GM19023 (cell line): Measurements from ENCODE around the gene MNX1.

Experiments used
- ATAC-seq: cut with Tn5 transposase; IDR thresholded peaks from one replicate; pipeline ENCODE4 v1.9.1; 2021; ENCODE audit warnings: mild to moderate bottlenecking, moderate library complexity; ENCODE audit not compliant: unreplicated experiment

The MNX1 gene

DNA sequence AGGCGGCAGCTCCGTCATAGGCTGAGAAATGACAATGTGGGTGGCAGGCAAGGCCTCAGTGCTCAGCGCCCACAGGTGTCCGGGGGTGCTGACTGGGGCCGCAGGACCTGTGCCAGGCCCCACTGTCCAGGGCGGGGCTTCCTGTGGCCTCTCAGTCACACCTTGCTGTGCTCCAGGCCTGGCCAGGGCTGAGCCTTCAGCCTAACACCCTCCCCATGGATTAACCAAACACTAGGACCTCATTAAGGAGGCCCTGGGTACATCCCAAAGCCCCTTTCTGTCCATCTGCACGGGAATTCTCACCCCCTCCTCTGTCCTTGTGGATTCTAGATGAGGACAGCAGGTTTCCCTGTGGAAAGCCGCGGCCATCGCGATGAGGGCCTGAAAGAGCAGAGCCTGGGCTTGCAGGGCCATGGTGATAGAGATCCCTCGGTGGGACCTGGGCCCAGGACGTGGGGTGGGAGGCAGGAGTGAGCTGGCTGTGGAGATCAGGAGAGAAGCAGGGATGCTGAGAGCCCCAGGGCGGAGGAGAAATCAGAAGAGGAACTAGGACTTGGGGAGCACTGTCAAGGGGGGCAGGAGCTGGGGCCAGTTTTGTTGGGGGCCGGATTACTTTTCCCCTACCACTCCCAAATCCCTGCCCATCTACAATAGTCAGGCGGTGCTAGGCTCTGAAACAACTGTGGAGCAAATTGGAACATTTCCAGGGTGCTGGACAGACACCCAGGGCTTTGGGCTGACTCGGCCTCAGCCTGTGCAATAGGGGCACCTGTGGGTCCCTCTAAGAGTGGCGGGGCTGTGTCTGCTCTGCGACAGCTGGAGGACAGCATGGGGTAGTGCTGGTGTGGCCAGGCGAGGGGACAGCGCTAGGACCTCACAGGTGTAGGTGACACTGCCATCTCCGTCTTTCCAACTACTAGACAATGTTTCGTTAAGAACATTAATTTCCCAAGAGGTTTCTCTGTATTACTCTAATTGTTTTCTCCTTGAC lies 23.3 kb upstream of the MNX1 start:
- ATAC-seq: no peak

DNA sequence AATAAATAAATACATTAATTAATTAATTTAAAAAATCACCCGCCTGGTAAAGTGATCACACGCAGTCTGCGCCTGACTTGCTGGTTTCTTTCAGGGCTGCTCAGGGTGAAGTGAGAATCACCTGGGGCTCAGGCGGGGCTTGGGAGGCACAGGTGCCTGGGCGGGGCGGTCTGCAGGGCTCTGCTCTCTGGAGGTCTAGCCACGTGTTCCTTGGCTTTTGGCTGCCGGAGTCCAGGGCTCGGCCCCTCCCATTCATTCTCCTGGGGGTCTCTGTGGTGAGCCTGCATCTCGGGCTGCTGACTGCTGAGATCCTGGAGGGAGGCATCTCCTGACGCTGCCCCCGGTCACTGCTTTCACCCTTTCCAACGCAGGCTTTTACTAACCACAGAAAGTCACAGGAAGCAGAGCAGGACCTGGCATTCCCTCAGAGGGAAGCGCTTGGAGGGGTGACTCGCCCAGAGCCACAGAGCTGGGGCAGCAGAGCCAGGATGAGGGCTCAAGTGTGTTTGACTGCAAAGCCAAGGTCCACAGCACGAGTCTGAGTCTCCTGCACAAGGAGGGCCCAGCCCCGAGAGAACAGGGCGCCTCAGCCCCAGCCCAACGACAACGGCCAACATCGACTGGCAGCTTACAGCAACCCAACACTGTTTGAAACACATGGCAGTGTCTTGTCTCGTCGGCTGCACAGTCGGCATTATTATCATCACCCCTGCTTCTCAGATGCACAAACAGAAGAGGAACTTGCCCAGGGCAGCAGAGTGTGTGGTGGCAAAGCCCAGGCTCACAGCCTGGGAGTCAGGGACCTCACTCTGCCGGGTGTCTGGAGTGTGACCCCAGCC lies 22.4 kb upstream of the MNX1 start:
- ATAC-seq: no peak

DNA sequence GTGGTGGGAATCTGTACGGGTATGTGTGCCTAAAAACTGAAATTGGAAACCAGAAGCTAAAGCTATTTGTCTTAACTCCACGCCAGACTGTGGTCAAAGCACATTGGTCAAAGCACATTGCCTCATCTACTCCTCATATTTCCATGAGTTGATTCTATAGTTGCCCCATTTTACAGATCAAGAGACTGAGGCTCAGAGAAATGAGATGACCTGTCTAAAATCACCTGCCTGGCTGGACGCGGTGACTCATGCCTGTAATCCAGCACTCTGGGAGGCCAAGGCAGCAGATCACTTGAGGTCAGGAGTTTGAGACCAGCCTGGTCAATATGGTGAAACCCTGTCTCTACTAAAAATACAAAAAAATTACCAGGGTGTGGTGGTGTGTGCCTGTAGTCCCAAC lies 21.7 kb upstream of the MNX1 start:
- no peak for ATAC-seq

DNA sequence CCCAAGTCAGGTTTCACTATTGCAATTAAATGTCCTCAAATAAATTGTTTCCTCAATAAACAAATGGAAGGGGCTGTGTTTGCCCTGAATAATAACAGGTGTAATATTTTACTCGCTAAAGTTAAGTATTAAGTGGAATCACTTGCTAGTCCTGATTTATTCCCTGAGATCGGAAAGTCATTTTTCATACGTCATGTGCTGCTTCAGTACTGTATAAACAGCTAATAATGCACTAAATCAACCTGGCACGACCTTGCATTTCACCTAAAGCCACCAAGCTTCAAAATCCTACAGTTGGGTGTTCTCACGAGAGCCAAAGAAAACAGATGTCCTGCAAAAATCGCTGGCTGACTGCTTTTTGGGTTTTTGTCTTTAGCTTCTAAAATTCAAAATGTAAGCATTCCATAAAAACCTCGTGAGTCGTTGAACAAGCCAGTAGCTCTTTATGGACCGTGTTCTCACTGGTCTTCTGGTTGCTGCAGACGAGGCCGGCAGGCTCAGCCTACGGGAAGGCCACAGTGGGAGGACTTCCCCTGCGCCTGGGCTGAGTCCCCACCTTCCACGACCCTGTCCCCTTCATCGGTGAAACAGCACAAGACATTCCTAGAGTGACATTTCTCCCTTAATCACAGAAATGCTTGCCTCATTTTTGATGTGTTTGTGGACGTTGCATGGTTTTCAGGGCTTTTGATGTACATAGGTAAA lies 17.9 kb upstream of the MNX1 start:
- ATAC-seq: no peak

DNA sequence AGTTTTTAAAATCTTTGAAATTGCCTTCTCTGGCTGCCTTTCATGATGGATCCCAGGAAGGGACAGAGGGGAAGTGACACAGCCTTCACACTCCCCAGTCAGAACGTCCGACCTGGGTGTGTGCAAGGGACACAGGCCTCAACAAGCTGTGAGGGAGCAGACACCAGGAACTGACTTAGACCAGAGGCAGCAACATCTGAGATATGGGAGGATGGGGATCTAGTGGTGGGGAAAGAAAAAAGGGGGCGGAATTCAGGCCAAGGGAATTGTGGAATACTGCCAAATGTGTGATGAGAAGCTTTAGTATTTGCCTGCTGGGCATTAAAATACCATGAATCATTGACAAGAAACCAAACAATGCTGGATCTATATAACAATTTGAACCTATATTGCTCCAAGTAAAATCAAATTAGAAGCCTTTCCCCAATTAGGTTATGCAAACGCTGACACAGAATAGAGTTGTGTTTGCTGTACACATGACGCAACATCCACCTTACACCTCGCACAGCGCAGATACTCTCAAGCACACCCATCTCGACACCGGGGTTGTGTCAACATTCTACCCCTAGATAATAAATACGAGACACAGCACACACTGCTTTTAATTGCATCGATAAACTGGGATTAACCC lies 17.2 kb upstream of the MNX1 start:
- no peak for ATAC-seq

DNA sequence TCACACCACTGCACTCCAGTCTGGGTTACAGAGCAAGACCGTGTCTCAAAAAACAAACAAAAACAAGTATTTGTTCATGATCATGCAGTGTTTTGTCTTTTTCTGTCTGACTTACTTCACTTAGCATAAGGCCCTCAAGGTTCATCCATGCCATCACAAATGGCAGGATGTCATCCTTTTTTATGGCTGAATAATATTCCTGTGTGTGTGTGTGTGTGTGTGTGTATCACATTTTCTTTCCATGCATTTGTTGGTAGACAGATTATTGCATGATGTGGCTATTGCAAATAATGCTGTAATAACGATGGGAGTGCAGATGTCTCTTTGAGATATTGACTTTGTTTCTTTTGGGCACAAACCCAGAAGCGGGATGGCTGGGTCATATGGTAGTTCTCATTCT lies 14.3 kb upstream of the MNX1 start:
- ATAC-seq: no peak

DNA sequence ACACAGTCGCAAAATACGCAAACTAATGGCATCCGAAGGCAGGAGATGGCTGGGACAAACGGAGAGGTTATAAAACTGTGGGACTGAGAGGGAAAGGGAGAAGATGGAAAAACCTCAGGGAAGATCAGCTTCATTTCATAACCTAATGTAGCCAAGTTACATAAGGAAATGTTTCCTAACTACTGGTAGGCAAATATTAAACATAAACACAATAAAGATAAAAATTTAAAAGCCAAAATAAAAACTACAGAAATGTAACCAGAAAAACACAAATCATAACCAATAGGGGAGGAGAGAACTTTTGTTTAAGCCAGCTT lies 13.1 kb upstream of the MNX1 start:
- ATAC-seq: no peak

DNA sequence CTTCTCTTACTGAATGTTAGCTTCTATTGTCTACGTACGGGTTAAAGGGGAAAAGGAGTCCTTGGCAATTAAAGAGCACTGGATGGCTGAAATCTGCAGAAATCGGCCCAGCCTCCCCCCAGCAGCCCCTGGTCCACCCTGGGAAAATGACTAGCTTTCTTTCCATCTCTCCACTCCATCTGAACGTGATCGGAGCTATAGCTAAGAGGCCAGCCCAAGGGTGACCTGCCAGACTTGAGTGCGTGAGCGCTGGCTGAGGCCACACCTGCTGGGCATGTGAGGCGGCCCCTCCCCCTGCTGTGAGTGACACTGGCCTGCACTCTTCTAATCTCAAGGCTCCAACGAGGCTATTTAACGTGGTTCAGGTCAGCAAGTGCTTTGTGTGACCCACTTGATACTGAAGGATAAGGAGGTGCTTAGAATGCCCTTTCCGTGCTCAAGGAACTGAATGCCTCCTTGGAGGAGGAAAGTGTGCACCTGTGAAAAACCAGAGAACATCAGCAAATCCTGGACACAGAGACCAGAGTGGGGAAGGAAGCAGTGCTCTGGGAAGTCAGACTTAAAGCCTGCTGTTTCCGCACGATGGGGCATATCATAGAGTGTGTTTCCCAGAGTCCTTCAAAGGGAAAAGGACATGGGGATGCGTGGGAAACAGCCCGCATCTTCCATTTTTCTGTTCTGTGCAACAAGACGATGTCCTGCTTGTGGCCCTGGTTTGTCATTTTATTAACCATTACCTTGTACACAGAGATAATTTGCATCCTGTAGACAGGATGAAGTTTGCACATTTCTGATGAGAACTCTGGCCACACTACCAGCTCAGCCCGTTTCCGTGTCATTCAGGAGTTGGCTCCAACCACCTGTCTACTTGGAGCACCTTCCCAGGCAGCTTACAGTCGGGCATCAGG lies 12.5 kb upstream of the MNX1 start:
- ATAC-seq: no peak

DNA sequence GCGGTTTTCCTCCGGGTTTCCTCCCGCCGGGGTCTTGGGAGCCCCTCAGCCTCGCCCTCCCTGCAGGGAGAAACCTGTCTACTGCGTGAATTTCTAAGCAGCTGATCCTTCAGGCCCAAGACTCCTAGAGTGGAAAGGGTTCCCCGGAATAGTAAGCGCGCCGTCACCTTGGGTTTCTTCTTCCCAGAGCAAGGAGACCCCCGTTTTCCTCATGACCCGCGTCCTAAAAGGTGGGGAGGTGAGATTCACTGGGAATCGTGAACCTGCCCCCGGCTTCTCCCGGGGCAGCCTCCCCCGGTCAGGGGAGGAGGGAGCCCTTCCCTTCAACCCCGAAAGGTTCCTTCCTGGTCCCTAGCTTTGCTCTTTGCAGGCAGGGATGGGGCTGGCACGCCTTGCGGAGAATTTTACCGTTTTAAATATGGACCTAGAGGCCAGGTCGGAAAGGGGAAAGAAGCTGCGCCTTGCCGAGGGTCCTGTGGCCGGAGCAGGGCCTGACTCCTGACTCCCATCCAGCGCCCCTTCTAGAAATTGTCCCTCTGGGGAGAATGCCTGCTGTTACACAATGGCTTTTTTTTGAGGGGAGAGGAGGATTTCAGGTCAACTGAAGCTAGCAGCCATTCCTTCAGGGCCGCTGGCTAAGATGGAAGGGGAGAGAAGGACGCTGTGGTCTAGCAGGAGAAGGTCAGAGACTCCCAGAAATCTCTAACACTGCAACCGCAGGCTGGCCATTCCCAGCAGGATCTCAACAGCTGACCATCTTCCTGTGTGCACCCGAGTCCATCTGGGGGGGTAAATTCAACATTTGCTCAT lies 11.6 kb upstream of the MNX1 start:
- ATAC-seq: no peak

DNA sequence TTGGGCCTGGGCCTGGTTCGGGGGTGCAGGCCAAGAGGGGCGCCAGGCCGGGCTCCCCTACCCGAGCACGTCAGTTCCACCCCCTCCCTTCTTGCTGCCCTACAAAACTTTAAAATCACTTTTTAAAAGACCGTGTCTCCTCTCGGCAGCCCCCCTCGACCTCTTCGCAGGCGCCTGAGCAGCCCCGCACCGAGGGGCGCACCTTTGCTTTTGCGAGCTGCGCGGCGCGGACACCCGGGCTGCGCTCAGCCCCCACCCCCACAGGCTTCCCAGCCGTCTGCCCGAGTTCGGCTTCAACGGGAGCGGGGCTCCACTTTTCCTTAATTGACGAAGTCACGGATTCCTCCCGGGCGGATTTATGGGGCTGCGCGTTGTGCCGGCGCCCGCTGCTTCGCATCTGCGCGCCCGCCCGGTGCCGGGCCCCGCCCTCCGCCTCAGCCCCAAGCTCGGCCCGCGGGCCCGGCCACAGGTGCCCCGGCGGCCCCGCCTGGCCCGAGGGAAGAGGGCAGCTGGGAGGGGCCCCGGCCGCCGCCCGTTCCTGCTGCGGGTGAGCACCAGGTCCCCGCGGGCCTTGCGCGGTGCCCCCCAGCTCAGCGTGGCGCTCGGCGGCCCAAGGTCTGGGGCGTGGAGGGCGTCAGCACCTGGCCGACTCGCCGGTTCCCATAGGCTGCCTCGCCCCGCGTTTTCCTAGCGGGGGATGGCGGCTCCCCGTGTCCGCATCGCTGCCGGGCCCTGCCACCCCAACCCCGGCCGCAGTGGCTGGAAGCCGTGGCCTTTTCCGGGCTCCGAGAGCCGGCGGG lies 10.8 kb upstream of the MNX1 start:
- no peak for ATAC-seq

DNA sequence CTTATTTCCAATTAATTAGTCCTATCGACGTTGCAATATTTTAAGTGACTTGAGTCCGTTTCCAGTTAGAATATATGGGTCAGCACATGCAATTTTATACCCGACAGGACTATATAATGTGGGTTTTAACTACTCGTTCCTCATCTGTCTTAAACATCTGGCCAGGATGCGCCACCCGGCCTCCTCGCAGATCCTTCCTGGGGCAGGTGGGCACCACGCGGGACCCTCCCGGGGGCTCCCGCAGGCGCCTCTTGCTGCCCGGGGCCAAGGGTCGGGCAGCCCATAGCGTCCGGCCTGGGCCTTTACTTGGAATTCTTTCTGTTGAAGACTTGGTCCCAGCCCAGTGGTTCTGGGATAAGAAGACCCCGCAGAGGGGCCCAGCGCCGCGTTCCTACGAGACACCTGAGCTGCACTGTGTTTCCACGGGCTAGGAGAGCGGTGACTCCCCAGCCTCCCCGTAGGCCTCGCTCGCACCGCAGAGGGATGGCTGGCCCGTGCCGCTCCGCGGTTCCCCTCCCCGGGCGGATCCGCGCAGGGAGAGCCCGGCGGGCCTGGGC lies 10.1 kb upstream of the MNX1 start:
- ATAC-seq: no peak

DNA sequence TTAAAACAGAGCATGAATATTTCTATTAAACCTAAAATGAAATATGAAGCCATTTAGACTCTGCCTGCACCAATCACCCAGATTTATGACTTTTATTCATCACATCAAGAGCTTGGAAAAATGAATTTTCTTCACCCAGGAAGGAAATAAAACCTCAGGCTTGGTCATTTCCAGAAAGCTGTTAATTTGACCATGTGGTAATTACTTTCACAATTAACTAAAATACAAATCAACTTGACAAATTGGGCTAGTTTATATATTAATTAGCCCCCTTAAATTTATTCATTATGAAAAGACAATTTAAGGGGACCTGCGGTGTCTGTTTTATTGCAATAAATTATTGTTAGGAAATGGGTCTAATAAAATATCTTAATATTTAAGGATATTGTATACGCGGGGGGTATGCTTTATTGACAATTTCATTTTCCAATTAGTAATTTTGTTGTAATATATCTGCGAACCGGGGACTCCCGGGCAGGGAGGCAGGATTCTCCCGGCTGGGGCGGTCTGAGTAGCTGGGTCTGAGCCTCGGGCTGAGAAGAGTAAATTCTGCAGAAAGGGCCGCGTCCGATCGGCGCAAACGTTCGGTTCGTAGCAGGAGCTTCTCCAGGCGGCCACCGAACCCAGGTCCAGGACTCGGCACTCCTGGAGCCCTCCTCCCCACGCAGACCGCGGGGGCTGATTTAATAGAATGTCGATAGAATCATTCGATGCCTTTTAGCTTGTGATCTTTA lies 9.4 kb upstream of the MNX1 start:
- ATAC-seq: no peak

DNA sequence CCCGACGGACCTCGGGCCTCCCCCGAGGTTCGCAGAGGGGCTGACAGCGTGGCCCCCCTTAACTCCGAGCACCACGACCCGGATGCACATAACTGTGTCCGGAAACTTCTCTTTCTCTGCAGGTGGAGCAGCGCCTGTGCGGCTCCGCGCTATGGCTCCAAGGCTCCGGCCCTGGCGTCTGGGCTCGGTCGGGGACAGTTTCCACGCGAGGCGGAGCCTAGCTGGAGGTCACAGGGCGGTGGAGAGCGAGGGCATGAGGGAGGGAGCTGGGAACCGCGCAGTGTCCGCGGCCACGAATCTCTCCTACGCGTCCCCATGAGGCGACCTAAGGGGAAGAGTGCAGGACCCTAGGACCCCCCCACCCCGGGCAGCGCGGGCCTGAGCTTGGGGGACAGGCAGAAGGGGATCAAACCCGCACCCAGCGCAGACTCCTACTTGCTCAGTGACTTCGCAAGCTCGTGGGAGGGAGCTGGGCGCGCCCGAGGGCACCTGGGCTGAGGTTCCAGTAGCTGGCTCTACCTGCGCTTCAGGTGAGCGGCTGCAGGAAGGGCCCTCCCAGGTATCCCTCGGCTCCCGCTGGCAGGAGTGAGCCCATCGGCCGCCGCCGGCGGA lies 8.6 kb upstream of the MNX1 start:
- no peak for ATAC-seq

DNA sequence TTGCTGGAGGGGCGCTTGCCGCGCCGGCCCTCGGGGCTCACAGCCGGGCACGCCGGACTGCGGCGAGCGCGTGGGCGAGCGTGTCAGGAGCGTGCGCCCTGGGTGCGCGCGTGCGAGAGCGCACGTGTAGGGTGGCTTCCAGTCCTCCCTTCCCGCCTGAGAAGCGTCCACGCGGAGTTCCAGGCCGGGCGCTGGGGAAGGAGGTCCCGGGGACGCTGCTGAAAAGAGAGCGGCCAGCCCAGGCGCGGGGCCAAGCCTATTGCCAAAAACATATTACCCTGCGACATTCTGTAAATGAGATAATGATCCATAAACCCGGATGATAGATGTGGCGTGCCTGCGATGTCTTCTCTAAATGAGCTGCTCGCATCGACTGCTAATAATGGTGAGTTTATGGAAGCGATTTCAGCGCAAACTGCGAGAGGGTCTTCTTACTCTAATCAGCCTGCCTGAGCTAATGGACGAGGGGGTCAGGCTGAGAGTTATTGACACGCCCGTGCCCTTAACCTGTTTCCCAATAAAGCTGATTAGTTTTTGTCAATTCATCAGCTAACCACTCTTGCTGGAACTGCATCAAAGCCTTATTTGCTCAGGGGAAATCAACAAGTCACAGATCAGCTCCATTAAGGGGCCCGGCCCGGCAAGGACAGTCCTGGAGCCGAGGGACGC lies 8.0 kb upstream of the MNX1 start:
- no peak for ATAC-seq

DNA sequence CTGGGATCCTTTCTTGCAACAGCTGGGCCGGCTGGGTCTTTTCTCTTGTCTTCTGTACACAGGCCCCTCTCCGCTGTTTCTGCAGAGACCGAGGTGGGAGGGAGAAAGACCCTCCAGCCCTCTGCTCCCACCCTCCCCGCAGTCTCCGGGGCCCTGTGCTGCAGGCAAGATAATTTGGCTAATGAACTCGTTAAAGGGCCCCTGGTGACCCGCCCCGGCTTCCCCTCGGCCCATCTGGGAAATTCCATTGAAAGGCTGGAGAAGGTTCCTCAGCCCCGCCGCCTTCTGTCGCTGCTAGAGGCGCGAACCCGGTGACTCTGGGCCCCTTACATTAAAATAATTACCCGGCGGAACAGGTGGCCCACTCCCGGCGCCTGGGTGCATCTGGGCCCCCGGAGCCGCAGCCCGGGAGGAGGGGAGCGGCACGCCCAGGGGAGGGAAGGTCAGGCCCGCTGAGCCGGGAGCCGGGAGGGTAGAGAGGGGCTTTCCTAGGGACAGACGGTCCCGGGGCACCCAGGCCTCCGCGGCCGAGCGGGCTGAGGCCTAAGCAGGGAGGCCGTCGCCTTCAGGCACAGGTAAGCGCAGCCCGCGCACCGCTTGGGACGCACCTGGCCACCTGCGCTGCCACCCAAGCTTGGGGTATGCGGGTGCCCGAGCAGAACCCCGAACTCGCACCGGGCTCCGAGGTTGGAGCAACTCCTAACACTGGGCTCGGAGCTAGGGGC lies 7.3 kb upstream of the MNX1 start:
- no peak for ATAC-seq

DNA sequence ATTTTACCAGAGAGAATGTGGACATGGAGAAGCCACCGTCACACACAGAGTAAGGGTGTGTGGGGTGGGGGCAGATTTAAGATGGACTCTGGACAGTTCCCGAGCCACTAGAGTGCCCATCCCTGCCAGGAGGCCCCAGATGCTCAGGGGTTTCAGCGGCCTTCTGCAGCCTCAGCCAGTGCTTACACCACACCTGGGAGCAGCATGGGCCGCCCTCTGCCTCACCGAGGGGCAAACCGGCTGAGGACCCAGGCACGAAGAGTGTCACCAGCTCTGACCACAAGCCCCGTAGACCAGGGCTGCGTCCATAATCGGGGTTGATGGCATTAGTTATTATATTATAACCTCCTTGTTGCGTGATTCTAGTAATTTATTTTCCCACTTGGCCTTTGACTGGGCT lies 6.7 kb upstream of the MNX1 start:
- ATAC-seq: no peak
